Tibial artery (tissue), 4 donors: ENCODE results near the gene CKLF.

Source experiments
- DNase-seq, 2 donors: peaks; one replicate each; pipeline ENCODE4 v3.0.0-alpha.2; 2019
- H3K27ac ChIP-seq, 2 donors: fragments of 200-600 bp; sonication (generic) in 1 of 2; 1 replicate in 1 of 2; 2 replicates in 1 of 2; pipeline ENCODE4 v1.5.1; 2018 to 2019; ENCODE audit warnings: mild to moderate bottlenecking in 1 of 2
- H3K27me3 ChIP-seq, 2 donors: fragments of 200-600 bp; sonication (generic) in 1 of 2; one replicate each; pipeline versions ENCODE4 v1.5.1 to v1.6.0; 2016 to 2019
- H3K36me3 ChIP-seq, 3 donors: fragments of 200-600 bp; sonication (generic) in 2 of 3; one replicate each; pipeline ENCODE4 v1.5.1; 2016 to 2019; ENCODE audit warnings: mild to moderate bottlenecking in 2 of 3
- H3K4me1 ChIP-seq, 4 donors: fragments of 200-600 bp; sonication (generic) in 2 of 4; 1 replicate in 3 of 4; 2 replicates in 1 of 4; pipeline ENCODE4 v1.5.1; 2016 to 2019
- H3K4me3 ChIP-seq, 2 donors: fragments of 200-600 bp; sonication (generic) in 1 of 2; 1 replicate in 1 of 2; 2 replicates in 1 of 2; pipeline ENCODE4 v1.5.1; 2018 to 2019; ENCODE audit warnings: mild to moderate bottlenecking in 2 of 2
- H3K9me3 ChIP-seq, 3 donors: fragments of 200-600 bp; sonication (generic) in 1 of 3; one replicate each; pipeline ENCODE4 v1.5.1; 2016 to 2019
- CTCF ChIP-seq, 2 experiments: fragments of 200-600 bp in 1 of 2; fragments of 450-650 bp in 1 of 2; IDR thresholded peaks; one replicate each; pipeline ENCODE4 v1.5.1; 2017 to 2019; ENCODE audit warnings: antibody characterized with exemption in 2 of 2, mild to moderate bottlenecking in 1 of 2, moderate library complexity in 1 of 2
- intact Hi-C: fragments of 100-400 bp; cut with DNase I; formaldehyde crosslinking; loops from one replicate; pipeline ENCODE4 v1.15.0; 2023; ENCODE audit warnings: low total_unique reads

The CKLF gene

GRCh38 chr16:66516808-66517585 is 35.4 kb upstream of the CKLF start:
- Histone ChIP-seq H3K36me3 (peaks cover 3 to 34% (median 4%) of the 10 kb centered on the region in 3 donors), H3K27ac (peak overlapping the region; percentile 92 to 95), H3K4me3 (peak overlapping the region in 1 of 2 donors; percentile 12), H3K4me1 (peaks cover under 1 to 67% (median 55%) of the 10 kb centered on the region in 4 donors), H3K27me3 (no peaks in the 10 kb centered on the region), H3K9me3 (no peaks in the 10 kb centered on the region)
- intact Hi-C loops: no loop called here
- DNase-seq: peak; percentile 98 to 99
- TF ChIP-seq CTCF (IDR thresholded peaks at IDR 0.05): no peak

GRCh38 chr16:66517586-66518263 is 34.7 kb upstream of the CKLF start:
- Histone ChIP-seq H3K27me3 (no peaks in the 10 kb centered on the region), H3K27ac (peak overlapping the region; percentile 92 to 95), H3K4me3 (peak overlapping the region in 1 of 2 donors; percentile 12), H3K4me1 (peaks cover 0 to 67% (median 53%) of the 10 kb centered on the region in 4 donors), H3K36me3 (peaks cover 3 to 40% (median 4%) of the 10 kb centered on the region in 3 donors), H3K9me3 (no peaks in the 10 kb centered on the region)
- intact Hi-C loops: no loop called here
- no peak for TF ChIP-seq CTCF (IDR thresholded peaks at IDR 0.05)
- no peak for DNase-seq

GRCh38 chr16:66519482-66520373 is 32.6 kb upstream of the CKLF start:
- H3K4me1 ChIP-seq: peaks cover 0 to 66% (median 47%) of the 10 kb centered on the region in 4 donors
- intact Hi-C loops: no loop called here
- DNase-seq: no peak

GRCh38 chr16:66520406-66521170 is 31.8 kb upstream of the CKLF start:
- no peak overlapping the region for H3K4me3 ChIP-seq
- TF ChIP-seq CTCF (IDR thresholded peaks at IDR 0.05): no peak
- no peaks in the 10 kb centered on the region for H3K9me3 ChIP-seq
- peak overlapping the region; percentile 54 to 95 for H3K27ac ChIP-seq
- no peaks in the 10 kb centered on the region for H3K27me3 ChIP-seq
- peaks cover 0 to 60% (median 42%) of the 10 kb centered on the region in 4 donors for H3K4me1 ChIP-seq
- peaks cover 10 to 50% (median 15%) of the 10 kb centered on the region in 3 donors for H3K36me3 ChIP-seq
- peak in 1 of 2 donors; percentile 60 for DNase-seq
- intact Hi-C loops: no loop called here

More at GRCh38 chr16:66519482-66520373, 32.6 kb upstream of the CKLF start:
- TF ChIP-seq CTCF (IDR thresholded peaks at IDR 0.05): no peak
- peak overlapping the region; percentile 54 to 95 for H3K27ac ChIP-seq
- H3K36me3 ChIP-seq: peaks cover 4 to 41% (median 8%) of the 10 kb centered on the region in 3 donors
- H3K9me3 ChIP-seq: no peaks in the 10 kb centered on the region
- H3K4me3 ChIP-seq: no peak overlapping the region
- no peaks in the 10 kb centered on the region for H3K27me3 ChIP-seq
